Gastrocnemius medialis (tissue), 4 donors: ENCODE results near the gene LAP3. TPM values are rescaled to one million over a fixed set of nuclear protein-coding genes. Genes with fewer than 3 reads are reported as not detected.

Experiments
- ATAC-seq, 2 donors: fragments of 150-250 bp; one replicate each; pipeline ENCODE4 v1.9.1; 2016
- DNase-seq, 2 donors: peaks; one replicate each; pipeline ENCODE4 v3.0.0-alpha.2; 2019
- H3K27ac ChIP-seq, 4 donors: fragments of 200-600 bp; sonication (generic); 1 replicate in 1 of 4; 2 replicates in 3 of 4; pipeline ENCODE4 v1.5.1; 2016 to 2018; ENCODE audit warnings: mild to moderate bottlenecking in 2 of 4, moderate library complexity in 1 of 4
- H3K27me3 ChIP-seq, 3 donors: fragments of 200-600 bp; sonication (generic) in 2 of 3; 1 replicate in 1 of 3; 2 replicates in 2 of 3; pipeline versions ENCODE4 v1.5.1 to v1.6.0; 2016 to 2019; ENCODE audit warnings: mild to moderate bottlenecking in 1 of 3, moderate library complexity in 1 of 3
- H3K36me3 ChIP-seq, 2 donors: fragments of 200-600 bp; sonication (generic) in 1 of 2; one replicate each; pipeline ENCODE4 v1.5.1; 2017 to 2018
- H3K4me1 ChIP-seq, 2 donors: fragments of 200-600 bp; sonication (generic) in 1 of 2; one replicate each; pipeline ENCODE4 v1.5.1; 2016 to 2017; ENCODE audit warnings: mild to moderate bottlenecking in 2 of 2
- H3K4me3 ChIP-seq, 4 donors: fragments of 200-600 bp; sonication (generic) in 3 of 4; 1 replicate in 1 of 4; 2 replicates in 3 of 4; pipeline ENCODE4 v1.5.1; 2016 to 2019; ENCODE audit warnings: mild to moderate bottlenecking in 2 of 4
- H3K9me3 ChIP-seq, 3 donors: fragments of 200-600 bp; sonication (generic) in 2 of 3; 1 replicate in 1 of 3; 2 replicates in 2 of 3; pipeline ENCODE4 v1.5.1; 2016 to 2019
- CTCF ChIP-seq, 5 experiments: fragments of 450-650 bp in 3 of 5; fragments of 200-600 bp in 2 of 5; sonication (generic) in 2 of 5; IDR thresholded peaks in 4 of 5; conservative IDR thresholded peaks in 1 of 5; 1 replicate in 4 of 5; 2 replicates in 1 of 5; pipeline ENCODE4 v1.5.1; 2016 to 2019; ENCODE audit warnings: antibody characterized with exemption in 5 of 5, mild to moderate bottlenecking in 3 of 5, moderate library complexity in 3 of 5
- POLR2A ChIP-seq, 2 donors: fragments of 450-650 bp; IDR thresholded peaks; one replicate each; pipeline ENCODE4 v1.6.1; 2017; ENCODE audit warnings: antibody characterized with exemption in 2 of 2, mild to moderate bottlenecking in 2 of 2, moderate library complexity in 2 of 2
- in situ Hi-C, 4 donors: fragments of 200-750 bp; cut with MboI; loops; one replicate each; pipeline versions ENCODE4 v1.15.0 to v1.8.0; 2017; ENCODE audit warnings: low sequenced_read_pairs in 4 of 4
- intact Hi-C: fragments of 100-400 bp; cut with DNase I; formaldehyde crosslinking; loops from one replicate; pipeline ENCODE4 v1.15.1; 2023; ENCODE audit warnings: low total_unique reads
- total RNA-seq, 4 donors: library from RNA; depleted of rRNA; stranded (reverse); fragments of >200 nt; gene quantifications; one replicate each; pipeline versions ENCODE4 v1.1.0 to v1.2.3, GENCODE V29; 2016

LAP3 gene
- total RNA-seq, 4 donors from 2014 or later = 63.7 to 85.2 (median 76.5) TPM

GRCh38 chr4:17619416-17620105 is 42.6 kb downstream of the LAP3 start:
- in situ Hi-C loops = loop anchor here in 1 of 4 donors (10.0 kb wide), 1 partner anchor 185 kb away; no protein-coding TSS in a partner anchor
- DNase-seq = peak; percentile 64 to 76
- H3K36me3 ChIP-seq = peaks cover 0 to 64% of the 10 kb centered on the region in 2 donors
- intact Hi-C loops = no loop called here
- H3K9me3 ChIP-seq = no peaks in the 10 kb centered on the region
- no peaks in the 10 kb centered on the region for H3K27me3 ChIP-seq
- no peak for TF ChIP-seq CTCF (IDR thresholded peaks at IDR 0.05 in 4 of 5, conservative IDR thresholded peaks at IDR 0.05 in 1 of 5)
- peak in 1 of 2 donors; percentile 42 for TF ChIP-seq POLR2A (IDR thresholded peaks at IDR 0.05)
- H3K4me1 ChIP-seq = peaks cover 77 to 89% of the 10 kb centered on the region in 2 donors
- peak overlapping the region in 3 of 4 donors; percentile 32 to 36 (median 32) for H3K4me3 ChIP-seq
- peak overlapping the region; percentile 91 to 98 (median 97) for H3K27ac ChIP-seq
- ATAC-seq = peak; percentile 92 to 94

GRCh38 chr4:17623451-17624001 is 46.5 kb downstream of the LAP3 start:
- H3K36me3 ChIP-seq = peaks cover 0 to 85% of the 10 kb centered on the region in 2 donors
- intact Hi-C loops = no loop called here
- in situ Hi-C loops = no loop called here
- TF ChIP-seq CTCF (IDR thresholded peaks at IDR 0.05 in 4 of 5, conservative IDR thresholded peaks at IDR 0.05 in 1 of 5) (no peak), POLR2A (IDR thresholded peaks at IDR 0.05) (no peak)
- ATAC-seq (peak in 1 of 2 donors; percentile 28), DNase-seq (peak in 1 of 2 donors; percentile 59)
- no peaks in the 10 kb centered on the region for H3K9me3 ChIP-seq
- H3K4me3 ChIP-seq = no peak overlapping the region
- H3K4me1 ChIP-seq = peaks cover 72 to 81% of the 10 kb centered on the region in 2 donors
- peak overlapping the region; percentile 91 to 98 (median 97) for H3K27ac ChIP-seq
- no peaks in the 10 kb centered on the region for H3K27me3 ChIP-seq

GRCh38 chr4:17624821-17625220 is 47.8 kb downstream of the LAP3 start:
- no peak for DNase-seq
- in situ Hi-C loops (no loop called here), intact Hi-C loops (no loop called here)

GRCh38 chr4:17630228-17630627 is 53.2 kb downstream of the LAP3 start:
- peaks cover 0 to 97% of the 10 kb centered on the region in 2 donors for H3K36me3 ChIP-seq
- no peaks in the 10 kb centered on the region for H3K9me3 ChIP-seq
- peaks cover 18 to 30% of the 10 kb centered on the region in 2 donors for H3K4me1 ChIP-seq
- no peaks in the 10 kb centered on the region for H3K27me3 ChIP-seq
- no peak for DNase-seq
- intact Hi-C loops (no loop called here), in situ Hi-C loops (loop anchor here in 2 of 4 donors (10.0 kb wide), 2 partner anchors 75 to 85 kb away; no protein-coding TSS in a partner anchor)
- TF ChIP-seq CTCF (IDR thresholded peaks at IDR 0.05 in 4 of 5, conservative IDR thresholded peaks at IDR 0.05 in 1 of 5) (no peak), POLR2A (IDR thresholded peaks at IDR 0.05) (no peak)
- no peak for ATAC-seq
- H3K27ac ChIP-seq = peak overlapping the region in 2 of 4 donors; percentile 39 to 53
- no peak overlapping the region for H3K4me3 ChIP-seq

More at GRCh38 chr4:17624821-17625220, 47.8 kb downstream of the LAP3 start:
- Histone ChIP-seq H3K36me3 (peaks cover 0 to 98% of the 10 kb centered on the region in 2 donors), H3K4me1 (peaks cover 69 to 72% of the 10 kb centered on the region in 2 donors), H3K4me3 (no peak overlapping the region), H3K27me3 (no peaks in the 10 kb centered on the region), H3K9me3 (no peaks in the 10 kb centered on the region), H3K27ac (peak overlapping the region; percentile 91 to 98 (median 97))
- ATAC-seq = no peak
- TF ChIP-seq CTCF (IDR thresholded peaks at IDR 0.05 in 4 of 5, conservative IDR thresholded peaks at IDR 0.05 in 1 of 5) (no peak), POLR2A (IDR thresholded peaks at IDR 0.05) (no peak)
